ENCODE measurements around the gene CCDC92B.
A peak's percentile ranks its signal among the peaks of the same experiment; 100 is the strongest.

CCDC92B gene

DNA sequence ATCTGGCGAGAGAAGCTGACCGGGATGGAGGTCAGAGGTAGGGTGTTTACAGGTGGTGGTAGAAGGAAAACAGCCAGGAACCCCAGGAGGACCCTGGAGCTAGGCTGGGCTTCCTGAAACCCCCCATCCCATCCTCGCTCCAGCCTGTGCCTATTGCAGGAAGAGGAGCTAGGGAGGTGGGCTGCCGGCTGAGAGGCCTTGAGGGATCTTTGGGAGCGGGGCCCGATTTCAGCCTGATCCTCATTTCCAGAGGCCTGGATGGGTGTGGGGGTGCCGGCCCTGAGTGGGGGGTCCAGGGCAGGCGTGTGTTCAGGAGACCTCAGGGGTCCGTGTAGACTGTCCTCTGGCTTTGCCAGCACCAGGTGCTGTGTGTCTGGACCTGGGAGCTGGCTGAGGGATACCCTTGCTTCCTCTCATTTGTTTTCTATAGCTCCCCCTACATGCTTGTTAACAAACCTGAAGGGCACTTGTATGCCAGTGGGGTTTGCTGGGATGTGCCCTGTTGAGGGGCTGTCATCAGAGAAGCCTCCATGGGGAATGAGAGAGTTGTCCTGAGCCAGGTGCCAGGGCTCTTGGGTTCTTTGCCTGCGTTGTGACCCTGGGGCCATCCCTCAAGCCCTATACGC, 27.9 kb upstream of the CCDC92B start:
- DNase-seq = no peak

- DNase-seq = no peak
Observed at GRCh38 chr17:2776589-2777241, 27.3 kb upstream of the CCDC92B start.

- DNase-seq = no peak
Observed at GRCh38 chr17:2775206-2775605, 25.8 kb upstream of the CCDC92B start.

DNA sequence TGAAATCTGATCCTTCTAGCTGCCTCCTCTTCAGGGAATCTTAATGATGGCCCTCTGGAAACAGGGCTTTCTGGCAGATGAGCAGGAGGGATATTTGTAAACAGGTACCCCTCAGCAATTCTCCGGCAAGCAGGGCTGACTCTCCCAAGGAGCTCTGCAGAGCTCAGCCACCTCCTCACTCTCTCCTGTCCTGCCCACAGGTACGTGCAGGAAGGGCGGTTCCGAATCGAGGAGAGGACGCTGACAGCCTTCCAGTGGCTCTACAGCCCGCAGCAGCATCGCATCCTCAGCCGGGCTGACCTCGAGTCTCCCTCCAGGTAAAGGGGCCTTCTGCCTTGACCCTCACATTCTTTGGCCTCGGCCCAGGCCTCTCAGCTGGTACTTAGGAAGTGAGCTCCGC, 20.7 kb upstream of the CCDC92B start:
- DNase-seq = no peak

DNA sequence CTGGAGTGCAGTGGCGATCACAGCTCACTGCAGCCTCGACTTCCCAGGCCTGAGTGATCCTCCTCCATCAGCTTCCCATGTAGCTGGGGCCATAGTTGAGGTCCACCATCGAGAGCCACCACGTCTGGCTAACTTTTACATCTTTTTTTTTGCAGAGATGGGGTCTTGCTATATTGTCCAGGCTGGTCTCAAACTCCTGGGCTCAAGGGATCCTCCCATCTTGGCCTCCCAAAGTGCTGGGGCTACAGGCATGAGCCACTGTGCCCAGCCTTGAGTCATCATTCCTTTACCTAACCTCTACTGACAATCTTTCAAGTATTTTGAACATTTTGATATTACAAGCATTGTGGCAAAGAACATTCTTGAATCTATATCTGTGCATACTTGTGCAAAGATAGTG, 9.4 kb upstream of the CCDC92B start:
- no peak for DNase-seq

- no peak for DNase-seq
Observed at GRCh38 chr17:2755891-2756724, 6.7 kb upstream of the CCDC92B start.

DNA sequence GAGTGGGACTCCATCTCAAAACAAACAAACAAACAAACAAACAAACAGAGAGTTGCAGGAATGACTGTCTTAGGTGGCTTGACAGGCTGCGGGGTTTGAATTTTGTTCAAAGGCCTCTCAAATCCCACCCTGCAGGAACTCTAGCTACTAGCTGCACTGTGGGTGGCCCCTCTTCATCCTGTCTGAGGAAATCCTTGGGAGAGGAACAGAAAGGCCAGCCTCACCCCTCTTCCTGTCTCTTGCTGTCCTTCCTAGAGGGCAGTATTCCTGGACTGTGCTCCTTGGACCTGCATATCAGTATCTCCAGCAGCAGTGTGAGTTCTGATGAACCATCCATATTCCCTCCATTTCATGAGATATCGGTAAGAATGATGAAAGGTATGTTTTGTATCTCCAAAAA, 2.0 kb upstream of the CCDC92B start:
- DNase-seq = no peak

DNA sequence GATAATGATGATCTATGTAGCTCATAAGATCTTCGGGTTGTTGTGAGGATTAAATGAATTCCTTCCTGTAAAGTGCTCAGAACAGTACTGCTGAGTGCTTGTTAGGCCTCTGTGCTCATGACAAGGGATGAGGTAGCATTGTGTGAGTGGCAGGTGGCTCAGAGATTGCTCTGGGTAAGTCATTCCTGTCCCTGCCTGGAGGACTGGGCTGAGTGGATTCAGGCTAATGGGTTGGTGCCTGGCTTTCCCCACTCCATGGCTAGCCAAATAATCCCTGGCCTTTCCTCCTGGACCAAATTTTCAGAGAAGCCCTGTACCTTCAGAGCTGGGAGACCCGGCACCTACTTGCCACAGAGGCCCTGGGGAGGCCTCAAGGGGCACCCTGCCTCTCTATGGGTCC, 1.3 kb upstream of the CCDC92B start:
- DNase-seq = no peak

- DNase-seq = peak; percentile 13 to 66 (median 30)
Observed at GRCh38 chr17:2749784-2750181, 331 bp upstream of the CCDC92B start.

DNA sequence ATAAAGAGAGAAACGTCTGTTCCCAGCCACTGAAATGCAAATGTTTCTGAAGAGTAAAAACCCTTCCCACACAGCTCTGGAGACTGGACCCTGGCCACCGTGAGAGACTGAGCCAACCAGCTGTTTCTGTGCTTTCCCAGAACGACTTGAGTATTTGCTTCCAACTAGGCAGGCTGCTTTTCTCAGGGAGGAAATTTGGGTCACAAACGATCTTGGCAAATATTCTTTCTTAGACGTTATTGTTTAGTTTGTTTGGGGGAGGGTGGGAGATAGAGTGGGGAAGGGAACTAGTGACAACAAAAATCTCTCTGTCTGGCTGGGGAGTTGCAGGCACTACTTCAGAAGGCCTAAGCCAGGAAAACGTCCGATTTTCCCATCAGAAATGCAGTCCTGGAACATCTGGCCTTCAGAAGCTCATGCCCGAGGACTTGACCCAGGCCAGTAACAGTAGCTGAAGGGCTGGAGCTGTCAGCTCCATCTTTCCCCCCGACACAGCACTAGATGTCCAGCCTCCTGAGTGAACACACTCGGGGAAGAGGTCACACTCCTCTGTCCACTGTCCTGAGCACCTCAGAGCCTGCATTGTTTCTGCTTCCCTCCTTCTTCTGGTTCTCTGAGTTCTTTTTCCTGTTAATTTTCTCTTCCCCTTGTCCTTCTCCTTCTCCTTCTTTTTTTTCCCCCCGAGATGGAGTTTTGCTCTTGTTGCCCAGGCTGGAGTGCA, 4.0 kb downstream of the CCDC92B start:
- no peak for DNase-seq

- DNase-seq = no peak
Observed at GRCh38 chr17:2737693-2738092, 11.8 kb downstream of the CCDC92B start.

GRCh38 chr17:2736956-2737355, 12.5 kb downstream of the CCDC92B start:
- DNase-seq = no peak

GRCh38 chr17:2735896-2736295, 13.6 kb downstream of the CCDC92B start:
- DNase-seq = no peak

DNA sequence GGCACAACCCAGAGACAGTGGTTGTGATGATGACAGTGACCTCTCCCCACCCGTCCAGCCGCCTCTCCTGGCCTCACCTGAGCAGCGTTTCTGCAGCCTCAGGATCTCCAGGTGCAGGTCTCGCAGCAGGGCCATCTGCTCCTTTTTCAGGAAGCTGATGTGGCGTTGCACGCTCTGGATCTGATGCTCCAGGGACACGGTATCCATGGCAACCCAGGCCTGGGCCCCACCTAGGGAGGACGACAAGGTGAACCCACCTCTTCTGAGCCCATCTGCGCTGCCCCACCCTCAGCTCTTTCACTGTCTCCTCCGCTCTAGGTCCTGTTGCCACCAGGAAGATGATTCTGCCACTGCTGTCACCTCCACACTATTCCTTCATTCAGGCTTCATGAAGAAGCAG, 14.5 kb downstream of the CCDC92B start:
- DNase-seq = no peak

- no peak for DNase-seq
Observed at GRCh38 chr17:2731807-2732206, 17.6 kb downstream of the CCDC92B start.

DNA sequence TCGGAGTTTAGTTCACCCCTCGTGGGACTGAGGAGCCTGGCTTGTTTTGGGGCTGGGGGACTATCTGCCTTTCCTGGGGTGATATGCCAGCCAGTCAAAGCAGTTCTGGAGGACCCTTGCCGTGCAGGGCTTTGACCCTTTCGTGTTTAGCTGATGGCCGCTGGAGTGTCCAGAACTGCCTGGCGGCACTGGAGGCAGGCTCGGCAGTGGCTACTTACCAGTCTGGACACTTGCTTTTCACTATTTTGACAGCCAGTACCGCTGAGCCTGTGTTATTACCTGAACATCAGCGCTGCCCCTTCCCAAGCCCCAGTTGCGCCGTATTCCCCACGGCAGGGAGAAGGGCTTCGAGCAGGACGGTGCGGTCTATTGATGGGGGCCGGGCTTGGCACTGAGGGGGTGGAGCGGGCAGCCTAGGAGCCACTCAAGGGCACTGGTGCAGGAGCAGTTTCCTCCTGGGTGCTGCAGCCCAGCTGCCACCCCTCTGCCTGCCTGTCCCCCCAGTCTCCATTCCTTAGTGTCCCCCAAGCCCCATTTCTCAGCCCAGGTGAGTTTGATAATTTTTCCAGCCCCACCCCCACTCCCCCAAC, 18.6 kb downstream of the CCDC92B start:
- no peak for DNase-seq

GRCh38 chr17:2724784-2725164, 24.7 kb downstream of the CCDC92B start:
- DNase-seq = peak in 2 of 4 experiments; percentile 7 to 39

GRCh38 chr17:2723997-2724783, 25.3 kb downstream of the CCDC92B start:
- DNase-seq = no peak

DNA sequence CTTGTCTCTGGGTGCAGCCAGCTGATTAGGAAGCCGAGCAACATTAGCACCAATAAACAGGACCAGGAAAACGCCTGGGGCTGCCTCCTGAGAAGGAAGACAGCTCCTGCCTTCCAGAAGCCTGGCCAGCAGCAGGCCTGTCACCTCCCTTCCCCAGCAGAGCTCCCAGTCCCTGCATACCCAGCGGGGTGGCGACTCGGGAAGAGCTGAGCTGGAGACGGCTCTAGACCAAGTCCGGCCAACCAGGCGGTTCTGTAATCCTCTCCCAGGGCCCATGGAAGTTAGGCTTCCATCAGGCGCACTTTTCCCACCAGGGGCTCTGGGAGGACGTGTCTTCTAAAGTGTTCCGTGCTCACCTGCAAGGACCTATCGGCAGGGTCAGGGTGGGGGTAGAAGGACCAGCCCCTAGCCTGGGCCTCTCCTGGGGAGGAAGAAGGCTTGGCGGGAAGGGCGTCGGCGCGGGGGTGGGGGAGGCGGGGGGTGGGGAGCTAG, 25.9 kb downstream of the CCDC92B start:
- DNase-seq = no peak

GRCh38 chr17:2722611-2723010, 26.8 kb downstream of the CCDC92B start:
- no peak for DNase-seq

GRCh38 chr17:2721603-2722002, 27.8 kb downstream of the CCDC92B start:
- no peak for DNase-seq

DNA sequence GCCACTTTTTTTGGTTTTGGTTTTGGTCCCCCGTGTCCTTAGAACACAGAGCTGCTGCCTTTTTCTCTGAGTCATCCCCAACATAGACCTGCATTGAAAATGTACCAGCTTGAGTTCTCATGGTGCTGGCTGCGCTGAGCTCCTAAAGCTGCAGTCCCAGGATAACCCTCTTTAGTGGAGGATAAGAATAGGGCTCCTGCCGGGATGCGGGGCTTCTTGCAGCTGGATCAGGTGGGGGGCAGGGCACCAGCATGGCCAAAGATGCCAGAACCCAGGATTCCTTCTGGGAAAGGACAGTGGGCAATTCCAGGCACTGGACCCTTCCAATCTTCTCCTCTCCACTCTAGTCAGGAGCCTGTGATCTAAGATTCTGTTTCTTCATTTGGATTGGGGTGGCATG, 29.6 kb downstream of the CCDC92B start:
- no peak for DNase-seq

All from activated naive CD4-positive, alpha-beta T cell (primary cell).